SK-N-SH (cell line): ENCODE measurements around the gene MAST4. TPM values are rescaled to one million over a fixed set of nuclear protein-coding genes. Genes with fewer than 3 reads are reported as not detected.

ENCODE experiments used
- CTCF ChIA-PET: fragments of 300-600, 350-600 bp; formaldehyde crosslinking; extraction: SDS; loops from one replicate; lab custom pipeline; 2021; lab: Yijun Ruan, JAX
- POLR2A ChIA-PET: fragments of 350-600 bp; sonication (Branson Sonifier 250); formaldehyde crosslinking; extraction: SDS; loops from one replicate; lab custom pipeline; 2020; ENCODE audit warnings: antibody characterized with exemption, inconsistent platforms; lab: Yijun Ruan, JAX
- DNase-seq: peaks from one replicate; pipeline ENCODE4 v3.0.0; 2012
- H2AFZ ChIP-seq: fragments of 200-600 bp; sonication (generic); 2 replicates; pipeline ENCODE4 v1.8.1; 2016; ENCODE audit warnings: antibody characterized with exemption, mild to moderate bottlenecking, low read depth
- H3F3A ChIP-seq: fragments of 200-600 bp; sonication (generic); replicated peaks from 2 replicates; pipeline ENCODE3; 2016; ENCODE audit warnings: antibody characterized with exemption, mild to moderate bottlenecking; ENCODE audit not compliant: insufficient read depth
- H3K27ac ChIP-seq, 2 experiments: fragments of 200-500 bp in 1 of 2; fragments of 200-600 bp in 1 of 2; sonication (Bioruptor generic) in 1 of 2; sonication (generic), shearing (Covaris generic) in 1 of 2; 2 replicates each; pipeline versions ENCODE4 v1.5.1 to v1.6.1; 2014 to 2016; ENCODE audit warnings: low read depth in 2 of 2, inconsistent platforms in 1 of 2, low read length in 1 of 2, mild to moderate bottlenecking in 1 of 2, mixed read lengths in 1 of 2
- H3K27me3 ChIP-seq: fragments of 200-600 bp; sonication (generic), shearing (Covaris generic); 2 replicates; pipeline ENCODE4 v1.6.1; 2016; ENCODE audit warnings: mixed run types; ENCODE audit not compliant: insufficient read depth
- H3K36me3 ChIP-seq, 2 experiments: fragments of 200-500 bp in 1 of 2; fragments of 200-600 bp in 1 of 2; sonication (Bioruptor generic) in 1 of 2; sonication (generic) in 1 of 2; replicated peaks in 1 of 2; 2 replicates each; pipeline versions ENCODE3 to v1.5.1; 2014 to 2016; ENCODE audit warnings: low read length in 1 of 2, mild to moderate bottlenecking in 1 of 2; ENCODE audit not compliant: insufficient read depth in 2 of 2, control insufficient read depth in 1 of 2
- H3K4me1 ChIP-seq, 2 experiments: fragments of 200-500 bp in 1 of 2; fragments of 200-600 bp in 1 of 2; sonication (Bioruptor generic) in 1 of 2; sonication (generic), shearing (Covaris generic) in 1 of 2; 2 replicates each; pipeline versions ENCODE4 v1.5.1 to v1.6.1; 2014 to 2016; ENCODE audit warnings: low read depth in 1 of 2, low read length in 1 of 2, mixed run types in 1 of 2; ENCODE audit not compliant: insufficient read depth in 2 of 2, control insufficient read depth in 1 of 2
- H3K4me2 ChIP-seq: fragments of 200-600 bp; sonication (generic), shearing (Covaris generic); 2 replicates; pipeline ENCODE4 v1.6.1; 2017; ENCODE audit warnings: mixed run types
- H3K4me3 ChIP-seq, 2 experiments: fragments of 200-500 bp in 1 of 2; fragments of 200-600 bp in 1 of 2; sonication (Bioruptor generic) in 1 of 2; sonication (generic), shearing (Covaris generic) in 1 of 2; 2 replicates each; pipeline versions ENCODE4 v1.5.1 to v1.8.1; 2014 to 2016; ENCODE audit warnings: low read depth in 2 of 2, inconsistent platforms in 1 of 2, low read length in 1 of 2, mild to moderate bottlenecking in 1 of 2, mixed read lengths in 1 of 2, moderate library complexity in 1 of 2
- H3K79me2 ChIP-seq: fragments of 200-600 bp; sonication (generic); 2 replicates; pipeline ENCODE4 v1.8.1; 2017; ENCODE audit warnings: mild to moderate bottlenecking; ENCODE audit not compliant: insufficient read depth
- H3K9ac ChIP-seq: fragments of 200-600 bp; sonication (generic); 2 replicates; pipeline ENCODE4 v1.6.1; 2017; ENCODE audit warnings: mixed run types
- H3K9me2 ChIP-seq: fragments of 200-600 bp; sonication (generic); 2 replicates; pipeline ENCODE4 v1.6.1; 2017; ENCODE audit warnings: mixed run types
- H3K9me3 ChIP-seq: fragments of 200-600 bp; sonication (generic); 2 replicates; pipeline ENCODE4 v1.6.1; 2017; ENCODE audit warnings: mixed run types, mild to moderate bottlenecking, moderate library complexity
- H4K20me1 ChIP-seq: fragments of 200-600 bp; sonication (generic); 2 replicates; pipeline ENCODE4 v1.6.1; 2017; ENCODE audit warnings: mild to moderate bottlenecking, mixed run types; ENCODE audit not compliant: insufficient read depth
- CHD2 ChIP-seq: fragments of 150-350 bp; IDR thresholded peaks from 2 replicates; pipeline ENCODE4 v1.6.1; 2018; ENCODE audit warnings: low read length; ENCODE audit not compliant: partially characterized antibody
- ELF1 ChIP-seq: IDR thresholded peaks from 2 replicates; pipeline ENCODE4 v1.4.0; 2012
- FOXM1 ChIP-seq: IDR thresholded peaks from 2 replicates; pipeline ENCODE4 v1.4.0; 2012; ENCODE audit warnings: low read depth, mild to moderate bottlenecking
- GABPA ChIP-seq: IDR thresholded peaks from 2 replicates; pipeline ENCODE4 v1.4.0; 2012; ENCODE audit warnings: low read depth, mild to moderate bottlenecking
- JUND ChIP-seq: IDR thresholded peaks from 2 replicates; pipeline ENCODE4 v1.4.0; 2012
- MXI1 ChIP-seq: IDR thresholded peaks from 2 replicates; pipeline ENCODE4 v1.6.1; 2012; ENCODE audit warnings: mild to moderate bottlenecking, low read depth, low read length, improper control_type of control experiment
- NFIC ChIP-seq: IDR thresholded peaks from 2 replicates; pipeline ENCODE4 v1.4.0; 2012; ENCODE audit warnings: borderline replicate concordance
- NRF1 ChIP-seq: IDR thresholded peaks from 2 replicates; pipeline ENCODE4 v1.6.1; 2012; ENCODE audit warnings: low read depth, mild to moderate bottlenecking, low read length
- RAD21 ChIP-seq: IDR thresholded peaks from 2 replicates; pipeline ENCODE4 v1.6.1; 2012; ENCODE audit warnings: mild to moderate bottlenecking, low read length
- REST ChIP-seq: IDR thresholded peaks from 2 replicates; pipeline ENCODE4 v1.6.1; 2012; ENCODE audit warnings: mild to moderate bottlenecking, low read depth, low read length, moderate library complexity
- SIN3A ChIP-seq: IDR thresholded peaks from 2 replicates; pipeline ENCODE4 v1.6.1; 2012; ENCODE audit warnings: low read depth, mild to moderate bottlenecking, low read length, moderate library complexity, borderline replicate concordance
- TAF1 ChIP-seq: IDR thresholded peaks from 2 replicates; pipeline ENCODE4 v1.6.1; 2012; ENCODE audit warnings: low read depth, mild to moderate bottlenecking, low read length, moderate library complexity, borderline replicate concordance
- WGBS: methylation state at CpG from one replicate; pipeline ENCODE4 v1.1.6; 2017; ENCODE audit warnings: low lambda C conversion rate; 5-methylcytosine and 5-hydroxymethylcytosine counted together
- polyA plus RNA-seq, 3 experiments: library from polyadenylated mRNA; depleted of rRNA; stranded (reverse); fragments of >200 nt; gene quantifications; 2 replicates each; pipeline ENCODE4 v1.2.3, GENCODE V29; 2012
- TF ChIP-seq, protein P1 (sequence below): fragments of 200-600 bp; sonication (generic); IDR thresholded peaks from 2 replicates; pipeline ENCODE4 v1.6.1; 2017; ENCODE audit warnings: antibody characterized with exemption, mild to moderate bottlenecking, moderate library complexity
- TF ChIP-seq, protein P2 (sequence below): IDR thresholded peaks from 2 replicates; pipeline ENCODE4 v1.4.0; 2012; ENCODE audit warnings: low read depth, borderline replicate concordance

The MAST4 gene
- polyA plus RNA-seq, 1 of the 3 experiments (the other 2 are of a cell fraction), result 2.2 TPM

DNA sequence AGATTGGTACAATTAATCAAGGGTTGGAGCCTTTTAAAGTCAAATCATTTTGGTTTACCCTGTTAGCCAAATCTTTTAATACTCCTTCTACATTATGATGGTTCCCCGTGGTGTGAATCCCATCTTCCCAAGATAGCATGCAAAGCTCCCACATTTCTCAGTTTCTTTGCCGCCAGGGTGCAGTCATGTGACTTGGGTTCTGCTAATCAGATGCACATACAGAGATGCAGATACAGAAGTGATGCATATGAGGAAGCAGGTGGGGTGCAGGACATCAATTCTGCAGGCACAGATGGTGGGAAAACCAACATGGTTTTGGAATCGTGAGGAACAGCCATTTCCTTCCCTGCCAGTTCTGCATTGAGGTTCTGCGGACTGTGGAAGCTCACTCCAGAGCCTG, 8.4 kb upstream of the MAST4 start (continued):
- TF ChIP-seq, protein P1, sequence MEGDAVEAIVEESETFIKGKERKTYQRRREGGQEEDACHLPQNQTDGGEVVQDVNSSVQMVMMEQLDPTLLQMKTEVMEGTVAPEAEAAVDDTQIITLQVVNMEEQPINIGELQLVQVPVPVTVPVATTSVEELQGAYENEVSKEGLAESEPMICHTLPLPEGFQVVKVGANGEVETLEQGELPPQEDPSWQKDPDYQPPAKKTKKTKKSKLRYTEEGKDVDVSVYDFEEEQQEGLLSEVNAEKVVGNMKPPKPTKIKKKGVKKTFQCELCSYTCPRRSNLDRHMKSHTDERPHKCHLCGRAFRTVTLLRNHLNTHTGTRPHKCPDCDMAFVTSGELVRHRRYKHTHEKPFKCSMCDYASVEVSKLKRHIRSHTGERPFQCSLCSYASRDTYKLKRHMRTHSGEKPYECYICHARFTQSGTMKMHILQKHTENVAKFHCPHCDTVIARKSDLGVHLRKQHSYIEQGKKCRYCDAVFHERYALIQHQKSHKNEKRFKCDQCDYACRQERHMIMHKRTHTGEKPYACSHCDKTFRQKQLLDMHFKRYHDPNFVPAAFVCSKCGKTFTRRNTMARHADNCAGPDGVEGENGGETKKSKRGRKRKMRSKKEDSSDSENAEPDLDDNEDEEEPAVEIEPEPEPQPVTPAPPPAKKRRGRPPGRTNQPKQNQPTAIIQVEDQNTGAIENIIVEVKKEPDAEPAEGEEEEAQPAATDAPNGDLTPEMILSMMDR, result no peak
- TF ChIP-seq ELF1, result no peak
- TF ChIP-seq REST, result no peak
- TF ChIP-seq CHD2, result no peak
- no peak for TF ChIP-seq TAF1
- no peak for TF ChIP-seq NRF1

DNA sequence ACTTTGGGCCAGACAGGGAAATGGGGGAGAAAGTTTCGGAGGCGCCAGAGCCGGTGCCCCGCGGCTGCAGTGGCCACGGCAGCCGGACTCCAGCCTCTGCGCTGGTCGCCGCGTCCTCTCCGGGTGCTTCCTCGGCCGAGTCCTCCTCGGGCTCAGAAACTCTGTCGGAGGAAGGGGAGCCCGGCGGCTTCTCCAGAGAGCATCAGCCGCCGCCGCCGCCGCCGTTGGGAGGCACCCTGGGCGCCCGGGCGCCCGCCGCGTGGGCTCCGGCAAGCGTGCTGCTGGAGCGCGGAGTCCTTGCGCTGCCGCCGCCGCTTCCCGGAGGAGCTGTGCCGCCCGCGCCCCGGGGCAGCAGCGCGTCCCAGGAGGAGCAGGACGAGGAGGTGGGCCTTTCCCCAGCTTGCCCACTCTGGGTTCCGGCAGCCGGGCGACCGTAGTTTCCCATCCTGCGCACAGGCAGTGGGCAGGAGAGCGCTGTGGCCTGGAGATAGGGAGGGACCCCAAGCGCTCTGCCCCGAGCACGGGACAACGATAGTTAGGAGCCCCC, 516 bp downstream of the MAST4 start:
- ChIA-PET POLR2A (no interaction called here), CTCF (interaction anchor here (4.2 kb wide), 1 partner anchor 289 kb away, joined by 26 read pairs; no protein-coding TSS in a partner anchor)
- Histone ChIP-seq H3K4me1 (peaks cover 0 to 12% of the 10 kb centered on the region in 2 experiments; a peak in 1 of 4 replicates), H3K27ac (no peak overlapping the region), H3K9ac (no peak overlapping the region), H3K79me2 (no peaks in the 10 kb centered on the region), H2AFZ (peak overlapping the region; percentile 77), H3K4me2 (peak overlapping the region; percentile 91), H3K27me3 (peaks cover 34% of the 10 kb centered on the region), H3K4me3 (peak overlapping the region; percentile 63 to 81), H3K36me3 (no peaks in the 10 kb centered on the region), H3K9me3 (no peaks in the 10 kb centered on the region), H4K20me1 (no peaks in the 10 kb centered on the region), H3K9me2 (no peaks in the 10 kb centered on the region), H3F3A (no peaks in the 10 kb centered on the region)
- WGBS, result 0% methylated on average over 13 of the region's 56 CpGs
- TF ChIP-seq FOXM1 (no peak), RAD21 (no peak), MXI1 (no peak), JUND (no peak), GABPA (no peak), NFIC (no peak), SIN3A (no peak)
- TF ChIP-seq, protein P1, result no peak
- TF ChIP-seq, protein P2, sequence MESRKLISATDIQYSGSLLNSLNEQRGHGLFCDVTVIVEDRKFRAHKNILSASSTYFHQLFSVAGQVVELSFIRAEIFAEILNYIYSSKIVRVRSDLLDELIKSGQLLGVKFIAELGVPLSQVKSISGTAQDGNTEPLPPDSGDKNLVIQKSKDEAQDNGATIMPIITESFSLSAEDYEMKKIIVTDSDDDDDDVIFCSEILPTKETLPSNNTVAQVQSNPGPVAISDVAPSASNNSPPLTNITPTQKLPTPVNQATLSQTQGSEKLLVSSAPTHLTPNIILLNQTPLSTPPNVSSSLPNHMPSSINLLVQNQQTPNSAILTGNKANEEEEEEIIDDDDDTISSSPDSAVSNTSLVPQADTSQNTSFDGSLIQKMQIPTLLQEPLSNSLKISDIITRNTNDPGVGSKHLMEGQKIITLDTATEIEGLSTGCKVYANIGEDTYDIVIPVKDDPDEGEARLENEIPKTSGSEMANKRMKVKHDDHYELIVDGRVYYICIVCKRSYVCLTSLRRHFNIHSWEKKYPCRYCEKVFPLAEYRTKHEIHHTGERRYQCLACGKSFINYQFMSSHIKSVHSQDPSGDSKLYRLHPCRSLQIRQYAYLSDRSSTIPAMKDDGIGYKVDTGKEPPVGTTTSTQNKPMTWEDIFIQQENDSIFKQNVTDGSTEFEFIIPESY, result no peak
- peak; percentile 69 for DNase-seq
